ENCODE results near the gene CDC40.
"Not testable (repeated sequence)": the region's sequence is repeated elsewhere in the genome, so short reads cannot be mapped to it uniquely, and the experiment has no call there.

- not testable (repeated sequence) for TF ChIP-seq CREB5 (CRISPR knock-in tag; IDR thresholded peaks at IDR 0.05; ENCODE audit: low read depth); PATZ1 (CRISPR knock-in tag; IDR thresholded peaks at IDR 0.05; ENCODE audit: borderline replicate concordance); OSR1 (CRISPR knock-in tag; IDR thresholded peaks at IDR 0.05); PPARA (CRISPR knock-in tag; IDR thresholded peaks at IDR 0.05; ENCODE audit: borderline replicate concordance); TOX (CRISPR knock-in tag; IDR thresholded peaks at IDR 0.05; ENCODE audit: borderline replicate concordance); ISL1 (CRISPR knock-in tag; IDR thresholded peaks at IDR 0.05)
Measured at GRCh38 chr6:110272781-110273180, 92.6 kb downstream of the CDC40 start.

Measured in SK-N-SH treated with all-trans-retinoic acid at 6 μM for 48 hours (cell line).